ELR (cell line): ENCODE measurements around the gene UBA1.
A peak's percentile ranks its signal among the peaks of the same experiment; 100 is the strongest.

ENCODE experiments used
- DNase-seq: peaks from one replicate; pipeline ENCODE4 v3.0.0-alpha.2; 2015; ENCODE audit warnings: low read depth

The UBA1 gene

DNA sequence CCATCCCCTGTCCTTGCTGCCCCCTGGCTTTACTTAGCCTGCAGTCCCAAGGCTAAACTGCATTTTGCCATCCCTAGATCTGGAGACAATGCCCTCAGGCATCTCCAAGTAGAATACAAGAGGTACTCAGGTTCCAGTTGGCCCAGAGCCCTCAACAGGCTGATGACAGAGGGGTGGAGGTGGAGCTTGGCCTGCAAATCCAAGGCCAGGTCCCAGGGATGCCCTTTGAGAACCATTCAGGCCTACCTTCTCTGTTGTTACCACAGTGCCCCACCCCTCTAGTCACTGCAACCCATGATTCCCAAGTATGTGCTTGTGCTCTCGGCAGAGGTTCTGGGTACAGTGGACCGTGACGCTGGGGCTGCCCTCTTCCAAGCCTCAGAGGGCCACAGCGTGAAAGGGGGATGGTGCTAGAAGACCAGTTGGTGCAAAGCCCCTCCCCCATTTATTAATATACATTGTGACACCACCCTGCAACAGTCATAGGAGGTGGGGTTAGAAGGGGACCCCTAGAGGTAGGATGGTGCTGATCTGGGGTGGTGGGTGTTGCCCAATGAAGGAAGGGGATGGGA is 6.4 kb upstream of the UBA1 start:
- peak; percentile 15 for DNase-seq

- DNase-seq = no peak
Observed at GRCh38 chrX:47189906-47190305, 3.7 kb upstream of the UBA1 start.

GRCh38 chrX:47190445-47191269 is 3.0 kb upstream of the UBA1 start:
- DNase-seq = peak; percentile 93

- DNase-seq = peak; percentile 32
Observed at GRCh38 chrX:47191331-47191730, 2.3 kb upstream of the UBA1 start.

DNA sequence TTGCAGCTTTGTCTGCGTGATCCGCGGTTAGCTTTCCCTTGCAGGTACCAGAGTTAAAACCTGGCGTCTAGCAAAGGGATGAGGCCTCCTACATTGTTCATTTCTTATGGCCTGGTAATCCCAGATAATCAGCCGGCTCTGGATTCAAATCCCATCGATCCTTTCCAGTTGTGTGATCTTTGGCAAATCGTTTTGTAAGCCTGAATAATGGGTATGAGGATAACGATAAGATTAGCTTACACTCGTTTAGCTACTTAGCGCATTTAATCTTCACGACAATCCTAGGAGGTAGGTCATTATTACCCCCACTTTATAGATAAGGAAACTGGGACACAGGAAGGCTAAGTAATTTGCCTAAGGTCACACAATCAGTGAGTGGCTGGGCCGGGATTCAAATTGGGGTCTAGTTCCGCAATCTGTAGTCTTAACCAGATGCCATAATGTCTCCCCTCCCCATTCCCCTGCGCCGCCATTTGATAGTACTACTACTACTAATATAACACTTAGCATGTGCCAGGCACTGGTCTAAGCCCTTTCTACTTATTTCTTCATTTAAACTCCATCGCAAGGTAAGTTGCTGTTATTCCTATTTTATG is 1.7 kb upstream of the UBA1 start:
- DNase-seq = no peak

- no peak for DNase-seq
Observed at GRCh38 chrX:47194194-47194787, 662 bp downstream of the UBA1 start.

DNA sequence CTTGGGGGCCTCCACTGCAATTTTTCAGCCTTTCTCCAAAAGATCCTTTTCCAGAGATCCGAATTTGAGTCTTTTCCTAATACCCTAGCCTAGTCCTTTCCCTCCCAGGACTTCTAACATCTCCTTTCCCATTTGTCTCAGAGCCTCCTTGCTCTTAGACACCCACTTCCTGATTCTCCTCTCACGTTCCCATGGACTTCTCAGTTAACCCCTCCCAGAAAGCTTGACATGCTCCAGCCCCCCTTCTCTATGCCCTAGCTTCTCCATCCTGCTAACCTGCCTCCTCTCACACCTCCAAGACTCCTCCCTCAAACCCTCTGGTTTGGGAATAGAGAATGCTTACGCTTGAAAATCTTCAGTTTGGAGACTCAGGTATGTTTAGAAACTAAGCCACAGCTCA is 2.5 kb downstream of the UBA1 start:
- no peak for DNase-seq

DNA sequence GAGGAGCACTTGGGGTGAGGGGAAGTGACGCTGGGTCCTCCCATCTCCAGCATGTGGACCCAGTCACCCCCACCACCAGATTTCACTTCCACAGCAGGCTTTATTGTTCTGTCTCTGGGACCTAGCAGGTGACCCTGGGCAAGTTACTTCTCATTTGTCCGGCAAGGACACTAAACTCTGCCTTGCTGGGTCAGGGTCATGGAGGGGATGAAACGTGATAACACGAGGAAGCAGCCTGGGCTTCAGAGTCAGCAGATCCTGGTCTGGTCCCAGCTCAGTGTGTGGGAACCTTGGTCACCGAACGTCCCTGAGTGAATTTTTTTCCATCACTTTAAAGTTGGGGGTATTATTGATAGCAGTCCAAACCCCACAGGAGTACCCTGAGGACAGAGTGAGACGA is 3.9 kb downstream of the UBA1 start:
- no peak for DNase-seq

DNA sequence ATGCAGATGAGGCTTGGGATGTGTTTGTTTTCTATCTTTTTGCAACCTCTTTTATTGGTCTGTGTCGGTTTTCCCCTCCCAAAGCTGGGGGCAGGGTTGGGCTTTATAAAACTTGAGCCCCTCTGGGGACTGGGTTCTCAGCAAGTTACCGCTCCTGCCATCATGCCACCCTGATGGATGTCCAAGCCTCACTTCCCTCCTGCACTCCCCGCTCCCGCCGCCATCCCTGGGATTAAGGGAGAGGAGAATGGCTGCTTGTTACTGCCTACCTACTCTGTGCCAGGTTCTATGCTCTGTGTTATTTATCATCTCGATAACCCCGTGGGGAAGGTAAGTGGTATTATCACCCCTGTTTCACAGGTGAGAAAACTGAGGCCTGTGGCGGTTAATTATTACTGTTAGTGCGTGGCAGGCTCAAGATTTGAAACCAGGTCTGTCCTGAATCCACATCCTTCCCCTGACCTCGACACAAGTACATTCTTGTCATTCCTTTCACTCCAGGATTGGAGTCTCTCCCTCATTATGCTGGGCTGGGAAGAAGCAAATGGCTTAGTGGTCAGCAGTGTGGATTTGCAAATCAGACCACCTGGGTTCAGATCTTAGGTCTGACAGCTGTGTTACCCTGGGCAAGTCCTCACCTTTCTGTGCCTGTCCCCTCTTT is 4.5 kb downstream of the UBA1 start:
- no peak for DNase-seq

GRCh38 chrX:47198687-47199080 is 5.1 kb downstream of the UBA1 start:
- DNase-seq = no peak

GRCh38 chrX:47199286-47199685 is 5.7 kb downstream of the UBA1 start:
- DNase-seq = no peak

GRCh38 chrX:47200385-47201150 is 6.9 kb downstream of the UBA1 start:
- peak; percentile 37 for DNase-seq

DNA sequence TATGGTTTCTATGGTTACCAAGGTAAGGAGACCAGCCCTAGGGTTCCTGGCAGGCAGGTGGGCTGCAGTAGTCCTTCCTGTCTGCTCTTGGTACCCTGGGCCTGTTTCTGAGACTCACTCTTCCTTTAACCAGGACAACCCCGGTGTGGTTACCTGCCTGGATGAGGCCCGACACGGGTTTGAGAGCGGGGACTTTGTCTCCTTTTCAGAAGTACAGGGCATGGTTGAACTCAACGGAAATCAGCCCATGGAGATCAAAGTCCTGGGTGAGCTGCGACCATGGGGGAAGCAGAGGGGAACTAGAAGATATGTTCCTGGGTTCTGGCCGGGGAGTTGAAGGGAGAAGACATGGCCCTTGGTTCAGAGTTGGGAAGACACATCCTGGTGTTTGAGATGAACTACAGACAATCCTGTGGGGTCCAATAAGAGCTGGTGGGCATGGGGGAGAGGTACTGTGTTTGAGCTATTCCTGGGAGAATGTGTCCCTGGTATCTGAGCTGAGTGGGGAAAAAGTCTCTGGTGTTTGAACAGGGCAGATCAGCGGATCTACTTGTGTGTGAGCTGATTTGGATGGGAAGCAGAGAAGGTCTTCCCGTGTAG is 7.8 kb downstream of the UBA1 start:
- no peak for DNase-seq

DNA sequence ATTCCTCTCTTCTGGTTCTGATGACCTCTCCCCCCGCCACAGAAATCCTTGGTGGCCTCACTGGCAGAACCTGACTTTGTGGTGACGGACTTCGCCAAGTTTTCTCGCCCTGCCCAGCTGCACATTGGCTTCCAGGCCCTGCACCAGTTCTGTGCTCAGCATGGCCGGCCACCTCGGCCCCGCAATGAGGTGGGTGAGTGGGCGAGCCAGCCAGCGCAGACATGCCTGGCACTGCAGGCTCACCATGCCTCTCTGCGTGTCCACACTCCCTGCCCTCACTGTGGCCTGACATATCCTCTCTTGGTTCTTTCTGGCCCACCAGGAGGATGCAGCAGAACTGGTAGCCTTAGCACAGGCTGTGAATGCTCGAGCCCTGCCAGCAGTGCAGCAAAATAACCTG is 8.7 kb downstream of the UBA1 start:
- no peak for DNase-seq

DNA sequence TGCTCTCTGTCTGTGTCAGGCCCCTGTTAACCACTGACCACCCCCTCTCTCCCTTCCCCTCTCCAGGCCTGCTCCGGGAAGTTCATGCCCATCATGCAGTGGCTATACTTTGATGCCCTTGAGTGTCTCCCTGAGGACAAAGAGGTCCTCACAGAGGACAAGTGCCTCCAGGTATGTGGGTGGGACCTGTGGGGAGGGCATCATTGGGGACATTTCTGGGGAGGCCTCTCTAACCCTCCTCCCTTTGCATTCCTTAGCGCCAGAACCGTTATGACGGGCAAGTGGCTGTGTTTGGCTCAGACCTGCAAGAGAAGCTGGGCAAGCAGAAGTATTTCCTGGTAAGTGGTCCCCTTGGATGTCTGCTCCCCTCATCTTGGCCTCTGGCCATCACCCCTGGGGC is 9.2 kb downstream of the UBA1 start:
- no peak for DNase-seq

- no peak for DNase-seq
Observed at GRCh38 chrX:47204970-47205369, 11.3 kb downstream of the UBA1 start.

GRCh38 chrX:47206316-47206715 is 12.7 kb downstream of the UBA1 start:
- peak; percentile 40 for DNase-seq

DNA sequence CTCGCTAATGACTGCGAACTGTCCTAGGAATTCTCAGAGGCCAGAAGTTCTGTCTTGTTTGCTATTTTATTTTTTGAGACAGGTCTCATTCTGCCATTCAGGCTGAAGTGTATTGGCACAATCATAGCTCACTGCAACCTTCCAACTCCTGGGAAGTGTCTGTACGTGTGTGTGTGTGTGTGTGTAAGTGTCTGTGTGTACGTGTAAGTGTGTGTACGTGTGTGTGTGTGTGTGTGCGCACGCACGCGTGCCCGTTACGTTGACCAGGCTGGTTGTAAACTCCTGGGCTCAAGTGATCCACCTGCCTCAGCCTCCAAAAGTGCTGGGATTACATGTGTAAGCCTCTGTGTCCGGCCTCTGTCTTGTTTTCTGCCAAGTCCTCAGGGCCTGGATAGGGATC is 14.5 kb downstream of the UBA1 start:
- no peak for DNase-seq

DNA sequence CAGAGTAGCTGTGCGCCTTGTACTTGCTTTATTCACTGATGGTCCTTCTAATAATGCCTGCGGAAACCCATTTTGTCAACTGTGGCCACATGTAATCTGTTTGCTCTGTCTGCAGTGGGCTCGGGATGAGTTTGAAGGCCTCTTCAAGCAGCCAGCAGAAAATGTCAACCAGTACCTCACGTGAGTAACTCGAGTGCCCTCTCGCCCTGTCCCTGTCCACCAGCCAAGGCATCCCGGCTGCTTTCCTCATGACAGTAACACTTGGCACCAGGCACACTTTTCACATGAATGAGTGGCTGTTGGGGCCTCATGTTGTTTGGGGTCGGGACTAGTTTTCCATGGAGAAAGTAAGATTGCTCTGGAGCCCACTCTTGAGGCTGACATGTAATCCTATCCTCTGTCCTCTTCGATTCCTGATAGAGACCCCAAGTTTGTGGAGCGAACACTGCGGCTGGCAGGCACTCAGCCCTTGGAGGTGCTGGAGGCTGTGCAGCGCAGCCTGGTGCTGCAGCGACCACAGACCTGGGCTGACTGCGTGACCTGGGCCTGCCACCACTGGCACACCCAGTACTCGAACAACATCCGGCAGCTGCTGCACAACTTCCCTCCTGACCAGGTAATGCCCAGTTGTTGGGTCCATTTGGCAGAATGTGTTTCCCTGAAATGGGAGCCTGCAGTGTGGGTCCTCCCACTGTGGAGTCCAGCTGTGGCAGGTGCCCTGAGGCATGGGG is 16.0 kb downstream of the UBA1 start:
- no peak for DNase-seq

GRCh38 chrX:47210661-47211425 is 17.2 kb downstream of the UBA1 start:
- DNase-seq = no peak
